OCI-M1 (cell line): ENCODE measurements around the gene REPIN1.
A peak's percentile ranks its signal among the peaks of the same experiment; 100 is the strongest.
"Not testable (repeated sequence)": the region's sequence is repeated elsewhere in the genome, so short reads cannot be mapped to it uniquely, and the experiment has no call there.

Source experiments
- DNase-seq: peaks from one replicate; lab custom pipeline; 2025; lab: John Stamatoyannopoulos, UW

REPIN1 gene

GRCh38 chr7:150376560-150376959, 7.9 kb downstream of the REPIN1 start:
- DNase-seq: no peak

- DNase-seq: no peak
Measured at GRCh38 chr7:150377196-150377595, 8.6 kb downstream of the REPIN1 start.

GRCh38 chr7:150377635-150378034, 9.0 kb downstream of the REPIN1 start:
- no peak for DNase-seq

- DNase-seq: peak; percentile 79
Measured at GRCh38 chr7:150378115-150378852, 9.7 kb downstream of the REPIN1 start.

GRCh38 chr7:150378853-150379440, 10.3 kb downstream of the REPIN1 start, which contains the start of gene ZNF775:
TSS of gene ZNF775 (plus strand) at chr7:150379330. CDS start at chr7:150388471, 9,141 bp downstream.
- DNase-seq: peak; percentile 93

GRCh38 chr7:150379441-150380379, 11.1 kb downstream of the REPIN1 start:
- DNase-seq: peak; percentile 29

- DNase-seq: no peak
Measured at GRCh38 chr7:150380463-150380862, 11.8 kb downstream of the REPIN1 start.

GRCh38 chr7:150381096-150381495, 12.5 kb downstream of the REPIN1 start:
- no peak for DNase-seq

GRCh38 chr7:150381785-150382122, 13.1 kb downstream of the REPIN1 start:
- DNase-seq: no peak

GRCh38 chr7:150382123-150382843, 13.7 kb downstream of the REPIN1 start:
- no peak for DNase-seq

- no peak for DNase-seq
Measured at GRCh38 chr7:150382844-150383225, 14.2 kb downstream of the REPIN1 start.

- DNase-seq: no peak
Measured at GRCh38 chr7:150383710-150384397, 15.2 kb downstream of the REPIN1 start.

- no peak for DNase-seq
Measured at GRCh38 chr7:150384406-150385301, 16.0 kb downstream of the REPIN1 start.

GRCh38 chr7:150385302-150385723, 16.7 kb downstream of the REPIN1 start:
- DNase-seq: no peak

GRCh38 chr7:150385884-150386283, 17.3 kb downstream of the REPIN1 start:
- DNase-seq: not testable (repeated sequence)

- no peak for DNase-seq
Measured at GRCh38 chr7:150388306-150388705, 19.7 kb downstream of the REPIN1 start.

GRCh38 chr7:150388709-150389531, 20.3 kb downstream of the REPIN1 start:
- DNase-seq: no peak

GRCh38 chr7:150389532-150389816, 20.9 kb downstream of the REPIN1 start:
- no peak for DNase-seq

GRCh38 chr7:150390205-150390604, 21.6 kb downstream of the REPIN1 start:
- DNase-seq: no peak

- no peak for DNase-seq
Measured at GRCh38 chr7:150393325-150393724, 24.7 kb downstream of the REPIN1 start.
